T-helper 2 cell treated with Interferon-gamma antibody and Interleukin-4, amounts not matched to agents 5 μg/mL and 100 μg/mL, for 36 hours (primary cell): ENCODE measurements around the gene KIF5C.

ENCODE experiments used
- DNase-seq: peaks from one replicate; pipeline ENCODE4 v3.0.0; 2021; ENCODE audit warnings: low spot score
- H3K27ac Mint-ChIP-seq: one replicate; pipeline ENCODE4 v1.8.0; 2021; ENCODE audit warnings: mild to moderate bottlenecking, mixed read lengths
- H3K27me3 Mint-ChIP-seq: one replicate; pipeline ENCODE4 v1.8.0; 2021; ENCODE audit warnings: low read depth, mixed read lengths
- H3K36me3 Mint-ChIP-seq: one replicate; pipeline ENCODE4 v1.8.0; 2021; ENCODE audit warnings: low read depth, mixed read lengths
- H3K4me1 Mint-ChIP-seq: one replicate; pipeline ENCODE4 v1.8.0; 2021; ENCODE audit warnings: low read depth, mixed read lengths
- H3K4me3 Mint-ChIP-seq: one replicate; pipeline ENCODE4 v1.8.0; 2022; ENCODE audit warnings: mild to moderate bottlenecking, moderate library complexity, mixed read lengths
- H3K9me3 Mint-ChIP-seq: one replicate; pipeline ENCODE4 v1.8.0; 2021; ENCODE audit warnings: mixed read lengths

Gene KIF5C

GRCh38 chr2:148901142-148901541 lies 26.1 kb downstream of the KIF5C start:
- no peaks in the 10 kb centered on the region for H3K9me3 Mint-ChIP-seq
- H3K27ac Mint-ChIP-seq = no peak overlapping the region
- H3K27me3 Mint-ChIP-seq = no peaks in the 10 kb centered on the region
- H3K36me3 Mint-ChIP-seq = no peaks in the 10 kb centered on the region
- H3K4me1 Mint-ChIP-seq = no peaks in the 10 kb centered on the region
- DNase-seq = no peak
- H3K4me3 Mint-ChIP-seq = no peak overlapping the region

- no peaks in the 10 kb centered on the region for H3K27me3 Mint-ChIP-seq
- no peak overlapping the region for H3K27ac Mint-ChIP-seq
- H3K36me3 Mint-ChIP-seq = no peaks in the 10 kb centered on the region
- no peaks in the 10 kb centered on the region for H3K4me1 Mint-ChIP-seq
- no peaks in the 10 kb centered on the region for H3K9me3 Mint-ChIP-seq
- DNase-seq = no peak
- H3K4me3 Mint-ChIP-seq = no peak overlapping the region
Measured at GRCh38 chr2:148902798-148903197, 27.8 kb downstream of the KIF5C start.

- Mint-ChIP-seq H3K36me3 (no peaks in the 10 kb centered on the region), H3K4me3 (no peak overlapping the region), H3K27me3 (no peaks in the 10 kb centered on the region), H3K27ac (no peak overlapping the region), H3K4me1 (no peaks in the 10 kb centered on the region), H3K9me3 (no peaks in the 10 kb centered on the region)
- DNase-seq = no peak
Measured at GRCh38 chr2:148903294-148903693, 28.3 kb downstream of the KIF5C start.

- no peaks in the 10 kb centered on the region for H3K27me3 Mint-ChIP-seq
- no peaks in the 10 kb centered on the region for H3K4me1 Mint-ChIP-seq
- no peaks in the 10 kb centered on the region for H3K9me3 Mint-ChIP-seq
- no peak overlapping the region for H3K27ac Mint-ChIP-seq
- DNase-seq = no peak
- no peaks in the 10 kb centered on the region for H3K36me3 Mint-ChIP-seq
- H3K4me3 Mint-ChIP-seq = no peak overlapping the region
Measured at GRCh38 chr2:148903979-148904378, 29.0 kb downstream of the KIF5C start.

- Mint-ChIP-seq H3K27ac (no peak overlapping the region), H3K36me3 (no peaks in the 10 kb centered on the region), H3K4me1 (no peaks in the 10 kb centered on the region), H3K4me3 (no peak overlapping the region), H3K27me3 (no peaks in the 10 kb centered on the region), H3K9me3 (no peaks in the 10 kb centered on the region)
- DNase-seq = no peak
Measured at GRCh38 chr2:148906124-148906523, 31.1 kb downstream of the KIF5C start.

- H3K4me3 Mint-ChIP-seq = no peak overlapping the region
- H3K9me3 Mint-ChIP-seq = no peaks in the 10 kb centered on the region
- H3K27ac Mint-ChIP-seq = no peak overlapping the region
- DNase-seq = no peak
- no peaks in the 10 kb centered on the region for H3K27me3 Mint-ChIP-seq
- H3K4me1 Mint-ChIP-seq = no peaks in the 10 kb centered on the region
- H3K36me3 Mint-ChIP-seq = no peaks in the 10 kb centered on the region
Measured at GRCh38 chr2:148907085-148907785, 32.2 kb downstream of the KIF5C start.

GRCh38 chr2:148909114-148909513 lies 34.1 kb downstream of the KIF5C start:
- Mint-ChIP-seq H3K4me3 (no peak overlapping the region), H3K27ac (no peak overlapping the region), H3K27me3 (no peaks in the 10 kb centered on the region), H3K36me3 (no peaks in the 10 kb centered on the region), H3K9me3 (no peaks in the 10 kb centered on the region), H3K4me1 (no peaks in the 10 kb centered on the region)
- no peak for DNase-seq

- DNase-seq = no peak
- no peak overlapping the region for H3K4me3 Mint-ChIP-seq
- H3K36me3 Mint-ChIP-seq = no peaks in the 10 kb centered on the region
- peaks cover 5% of the 10 kb centered on the region for H3K4me1 Mint-ChIP-seq
- H3K27me3 Mint-ChIP-seq = no peaks in the 10 kb centered on the region
- no peak overlapping the region for H3K27ac Mint-ChIP-seq
- H3K9me3 Mint-ChIP-seq = no peaks in the 10 kb centered on the region
Measured at GRCh38 chr2:148913061-148913460, 38.0 kb downstream of the KIF5C start.

GRCh38 chr2:148913492-148913891 lies 38.5 kb downstream of the KIF5C start:
- Mint-ChIP-seq H3K36me3 (peaks cover under 1% of the 10 kb centered on the region), H3K27me3 (no peaks in the 10 kb centered on the region), H3K27ac (no peak overlapping the region), H3K4me3 (no peak overlapping the region), H3K4me1 (peaks cover 5% of the 10 kb centered on the region), H3K9me3 (peaks cover 4% of the 10 kb centered on the region)
- DNase-seq = no peak

GRCh38 chr2:148914463-148914862 lies 39.4 kb downstream of the KIF5C start:
- Mint-ChIP-seq H3K27me3 (no peaks in the 10 kb centered on the region), H3K27ac (no peak overlapping the region), H3K36me3 (peaks cover 7% of the 10 kb centered on the region), H3K4me3 (no peak overlapping the region), H3K9me3 (peaks cover 10% of the 10 kb centered on the region), H3K4me1 (peaks cover 5% of the 10 kb centered on the region)
- no peak for DNase-seq

GRCh38 chr2:148917431-148917830 lies 42.4 kb downstream of the KIF5C start:
- H3K27ac Mint-ChIP-seq = no peak overlapping the region
- no peak overlapping the region for H3K4me3 Mint-ChIP-seq
- H3K36me3 Mint-ChIP-seq = peaks cover 7% of the 10 kb centered on the region
- peaks cover 10% of the 10 kb centered on the region for H3K9me3 Mint-ChIP-seq
- H3K27me3 Mint-ChIP-seq = no peaks in the 10 kb centered on the region
- H3K4me1 Mint-ChIP-seq = peaks cover 5% of the 10 kb centered on the region
- peak; percentile 29 for DNase-seq

GRCh38 chr2:148918554-148918953 lies 43.5 kb downstream of the KIF5C start:
- H3K4me3 Mint-ChIP-seq = no peak overlapping the region
- H3K36me3 Mint-ChIP-seq = peaks cover 11% of the 10 kb centered on the region
- peaks cover 5% of the 10 kb centered on the region for H3K4me1 Mint-ChIP-seq
- peaks cover 10% of the 10 kb centered on the region for H3K9me3 Mint-ChIP-seq
- DNase-seq = no peak
- H3K27ac Mint-ChIP-seq = no peak overlapping the region
- no peaks in the 10 kb centered on the region for H3K27me3 Mint-ChIP-seq

- no peak overlapping the region for H3K4me3 Mint-ChIP-seq
- H3K27me3 Mint-ChIP-seq = no peaks in the 10 kb centered on the region
- no peak overlapping the region for H3K27ac Mint-ChIP-seq
- H3K36me3 Mint-ChIP-seq = peaks cover 16% of the 10 kb centered on the region
- H3K4me1 Mint-ChIP-seq = peaks cover 12% of the 10 kb centered on the region
- no peak for DNase-seq
- H3K9me3 Mint-ChIP-seq = peaks cover 10% of the 10 kb centered on the region
Measured at GRCh38 chr2:148920559-148920958, 45.5 kb downstream of the KIF5C start.

GRCh38 chr2:148922062-148922461 lies 47.0 kb downstream of the KIF5C start:
- Mint-ChIP-seq H3K27me3 (no peaks in the 10 kb centered on the region), H3K4me3 (no peak overlapping the region), H3K9me3 (peaks cover 10% of the 10 kb centered on the region), H3K27ac (no peak overlapping the region), H3K36me3 (peaks cover 17% of the 10 kb centered on the region), H3K4me1 (peaks cover 22% of the 10 kb centered on the region)
- DNase-seq = no peak
